Measurements from ENCODE around the gene IRF4.

Gene IRF4

DNA sequence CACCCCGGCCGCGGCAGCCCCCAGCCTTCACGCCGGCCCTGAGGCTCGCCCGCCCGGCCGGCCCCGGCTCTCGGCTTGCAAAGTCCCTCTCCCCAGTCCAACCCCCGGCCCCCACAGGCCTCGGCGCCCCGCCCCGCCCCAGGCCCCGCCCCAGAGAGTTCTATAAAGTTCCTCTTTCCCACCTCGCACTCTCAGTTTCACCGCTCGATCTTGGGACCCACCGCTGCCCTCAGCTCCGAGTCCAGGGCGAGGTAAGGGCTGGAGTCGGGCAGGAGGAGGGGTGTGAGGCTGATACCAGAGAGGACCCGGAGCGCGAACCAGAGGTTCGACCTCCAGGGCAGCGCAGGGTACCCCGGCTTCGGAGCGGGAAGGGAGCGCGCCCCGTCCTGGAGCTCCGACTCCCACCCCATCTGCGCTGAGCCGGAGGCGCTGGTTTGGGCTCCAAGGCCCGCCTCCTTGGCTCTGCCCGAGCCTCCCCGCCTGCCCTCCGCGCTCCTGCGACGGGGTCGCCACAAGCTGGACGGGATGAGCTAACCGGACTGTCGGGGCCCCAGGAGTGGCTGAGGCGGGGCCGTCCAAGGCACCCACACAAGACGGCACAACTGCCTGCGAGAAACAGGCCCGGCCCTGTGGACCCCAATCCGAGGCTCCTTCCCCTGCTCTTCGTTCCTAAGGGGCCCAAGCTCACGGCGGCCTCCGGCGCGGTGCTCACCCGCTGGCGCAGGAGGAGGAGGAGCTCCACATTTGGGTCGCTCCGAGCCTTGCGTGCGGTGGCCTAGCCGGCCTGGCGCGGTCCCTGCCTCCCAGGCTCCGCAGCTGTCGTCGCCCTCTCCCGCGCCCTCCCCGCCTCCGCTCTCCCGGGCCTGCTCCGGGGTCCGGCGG, at the start of gene IRF4:
Gene IRF4 (plus strand): TSS at position 194 of the 882 bp plus-strand sequence. CDS start 1,401 bp downstream, outside the sequence.
- peak in 1 of 2 donors; percentile 81 for DNase-seq (ENCODE audit: low read depth in 1 of 2, low spot score in 1 of 2)

DNA sequence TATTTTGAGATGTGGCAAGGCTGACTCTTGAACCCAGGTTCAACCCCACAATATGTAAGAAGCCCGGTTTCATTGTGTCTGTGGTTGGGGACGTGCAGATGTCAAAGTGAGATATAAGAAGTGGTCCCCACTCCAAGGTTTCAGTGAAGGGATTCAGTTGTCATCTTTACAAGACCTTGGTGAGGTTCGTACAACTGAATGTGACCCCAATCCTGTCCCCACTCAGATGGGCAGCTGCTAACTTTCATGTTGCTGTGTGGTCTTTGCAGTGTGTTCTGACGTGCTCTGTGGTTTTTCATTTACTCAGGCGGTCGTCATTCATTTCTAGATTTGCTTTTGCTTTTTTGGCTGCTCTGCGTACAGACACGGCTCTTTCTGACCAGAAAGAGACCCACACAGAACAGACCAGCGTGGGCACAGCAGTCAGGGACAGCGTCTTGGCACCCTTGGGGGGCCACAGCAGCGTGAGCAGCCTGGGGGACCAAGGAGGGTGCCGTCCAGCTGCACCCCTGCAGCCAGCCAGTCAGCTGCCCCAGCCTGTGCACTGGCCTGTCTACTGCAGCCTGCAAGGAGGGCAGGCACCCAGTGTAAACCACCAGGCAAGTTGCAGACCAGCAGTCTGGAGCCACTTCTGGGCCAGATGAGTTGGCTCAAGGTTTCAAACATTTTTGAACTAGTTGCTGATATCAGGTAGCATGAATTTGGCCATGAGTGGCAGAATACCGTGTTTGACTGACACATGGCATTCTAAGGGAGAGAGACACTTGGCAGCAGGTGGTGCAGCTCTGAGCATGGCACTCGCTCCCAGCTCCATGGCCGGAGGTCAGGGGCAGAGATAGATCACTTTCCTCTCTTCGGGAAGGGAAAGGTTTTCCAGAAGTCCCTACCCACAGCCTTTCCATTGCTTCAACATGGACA, 49.4 kb upstream of the IRF4 start:
- DNase-seq (ENCODE audit: low read depth in 1 of 2, low spot score in 1 of 2) = no peak

DNA sequence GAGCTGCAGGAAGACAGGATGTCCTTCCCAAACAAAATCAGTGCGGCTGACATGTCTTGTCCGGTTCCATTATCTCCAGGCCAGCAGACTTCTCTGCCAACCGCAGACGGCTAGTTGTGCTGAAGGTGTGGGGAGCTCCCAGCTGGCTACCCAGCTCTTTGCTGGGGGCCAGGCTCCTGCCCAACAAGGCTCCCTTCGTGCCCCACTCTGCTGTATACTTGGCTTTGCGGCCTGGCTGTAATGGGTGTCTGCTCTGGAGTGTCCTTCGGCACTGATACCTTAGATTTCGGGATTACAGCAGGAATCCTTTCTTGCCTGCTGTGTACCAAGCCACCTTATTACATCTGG, 48.7 kb upstream of the IRF4 start:
- no peak for DNase-seq (ENCODE audit: low read depth in 1 of 2, low spot score in 1 of 2)

DNA sequence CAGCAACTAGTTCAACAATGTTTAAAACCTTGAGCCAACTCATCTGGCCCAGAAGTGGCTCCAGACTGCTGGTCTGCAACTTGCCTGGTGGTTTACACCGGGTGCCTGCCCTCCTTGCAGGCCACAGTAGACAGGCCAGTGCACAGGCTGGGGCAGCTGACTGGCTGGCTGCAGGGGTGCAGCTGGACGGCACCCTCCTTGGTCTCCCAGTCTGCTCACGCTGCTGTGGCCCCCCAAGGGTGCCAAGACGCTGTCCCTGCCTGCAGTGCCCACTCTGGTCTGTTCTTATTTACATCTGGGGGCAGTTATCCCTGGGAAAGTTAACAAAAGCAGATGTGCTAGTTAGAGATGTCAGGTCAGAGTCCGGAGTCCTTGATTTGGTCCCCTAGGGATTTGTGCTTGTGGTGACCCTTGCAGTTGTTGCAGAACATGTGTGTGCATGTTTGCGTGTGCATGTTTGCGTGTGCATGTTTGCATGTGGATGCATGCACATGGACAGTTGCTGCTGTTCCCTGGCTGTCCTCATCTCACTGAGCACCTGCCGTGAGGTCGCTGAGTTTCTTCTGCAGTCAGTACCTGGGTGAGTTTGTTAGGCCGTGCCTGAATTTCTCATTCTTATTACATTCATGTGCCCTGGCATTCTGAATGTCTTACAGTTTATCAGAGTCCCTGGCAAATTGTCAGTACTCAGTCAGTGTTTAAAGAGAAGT, 48.2 kb upstream of the IRF4 start:
- no peak for DNase-seq (ENCODE audit: low read depth in 1 of 2, low spot score in 1 of 2)

- no peak for DNase-seq (ENCODE audit: low read depth in 1 of 2, low spot score in 1 of 2)
Measured at GRCh38 chr6:343960-344815, 47.4 kb upstream of the IRF4 start.

- no peak for DNase-seq (ENCODE audit: low read depth in 1 of 2, low spot score in 1 of 2)
Measured at GRCh38 chr6:344816-345340, 46.7 kb upstream of the IRF4 start.

GRCh38 chr6:345747-346385, 45.7 kb upstream of the IRF4 start:
- no peak for DNase-seq (ENCODE audit: low read depth in 1 of 2, low spot score in 1 of 2)

- DNase-seq (ENCODE audit: low read depth in 1 of 2, low spot score in 1 of 2) = no peak
Measured at GRCh38 chr6:346386-347030, 45.0 kb upstream of the IRF4 start.

DNA sequence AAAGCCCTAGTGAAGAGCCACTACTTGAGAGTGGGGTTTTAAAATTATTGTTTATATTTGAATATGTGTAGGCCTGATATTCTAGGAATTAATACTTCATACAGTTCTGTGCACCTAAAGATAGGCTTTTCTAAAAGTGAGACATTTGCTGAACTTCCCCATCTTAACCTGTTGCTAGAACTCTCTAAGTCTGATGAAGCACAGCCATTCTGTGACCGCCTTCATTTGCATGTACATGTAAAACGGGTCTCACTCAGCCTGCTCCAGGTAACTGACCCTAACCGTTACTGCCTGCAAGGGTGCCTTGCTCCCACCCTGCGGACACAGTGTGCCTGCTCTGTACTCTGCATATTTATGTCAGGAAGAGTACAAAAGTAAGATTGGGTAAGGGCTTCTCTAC, 44.3 kb upstream of the IRF4 start:
- DNase-seq (ENCODE audit: low read depth in 1 of 2, low spot score in 1 of 2) = no peak

DNA sequence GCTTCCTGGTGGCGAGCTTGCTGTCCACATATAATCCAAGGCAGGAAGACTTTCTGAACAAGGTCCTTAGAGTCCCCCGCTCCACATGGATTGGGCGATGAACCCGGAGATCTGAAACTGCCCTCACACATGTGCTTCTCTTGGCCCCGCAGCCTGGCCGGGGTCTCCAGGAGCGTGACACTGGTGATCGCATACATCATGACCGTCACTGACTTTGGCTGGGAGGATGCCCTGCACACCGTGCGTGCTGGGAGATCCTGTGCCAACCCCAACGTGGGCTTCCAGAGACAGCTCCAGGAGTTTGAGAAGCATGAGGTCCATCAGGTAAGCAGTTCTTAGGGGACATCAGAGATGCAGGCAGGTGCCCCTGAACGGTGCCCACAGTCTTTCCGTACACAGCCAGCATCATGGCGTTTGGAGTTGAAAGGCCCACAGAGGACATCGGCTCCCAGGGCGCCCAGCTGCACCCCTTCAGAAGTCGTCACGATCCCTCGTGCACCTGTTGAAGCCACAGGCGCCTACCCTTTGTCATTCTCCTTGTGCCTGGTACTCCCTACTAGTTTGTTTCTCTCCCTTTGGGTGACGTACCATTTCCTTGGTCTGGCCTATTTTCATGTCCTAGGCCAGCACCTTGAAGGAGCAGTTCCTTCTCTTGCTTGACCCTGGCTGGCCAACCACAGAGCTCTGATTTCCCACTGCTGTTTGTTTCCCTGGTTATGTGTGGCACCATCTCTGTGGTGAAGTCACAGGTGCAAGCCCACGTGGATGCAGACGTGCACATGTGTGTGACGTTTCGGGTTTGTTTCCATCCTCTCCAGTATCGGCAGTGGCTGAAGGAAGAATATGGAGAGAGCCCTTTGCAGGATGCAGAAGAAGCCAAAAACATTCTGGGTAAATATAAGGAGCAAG, 43.3 kb upstream of the IRF4 start:
- no peak for DNase-seq (ENCODE audit: low read depth in 1 of 2, low spot score in 1 of 2)

DNA sequence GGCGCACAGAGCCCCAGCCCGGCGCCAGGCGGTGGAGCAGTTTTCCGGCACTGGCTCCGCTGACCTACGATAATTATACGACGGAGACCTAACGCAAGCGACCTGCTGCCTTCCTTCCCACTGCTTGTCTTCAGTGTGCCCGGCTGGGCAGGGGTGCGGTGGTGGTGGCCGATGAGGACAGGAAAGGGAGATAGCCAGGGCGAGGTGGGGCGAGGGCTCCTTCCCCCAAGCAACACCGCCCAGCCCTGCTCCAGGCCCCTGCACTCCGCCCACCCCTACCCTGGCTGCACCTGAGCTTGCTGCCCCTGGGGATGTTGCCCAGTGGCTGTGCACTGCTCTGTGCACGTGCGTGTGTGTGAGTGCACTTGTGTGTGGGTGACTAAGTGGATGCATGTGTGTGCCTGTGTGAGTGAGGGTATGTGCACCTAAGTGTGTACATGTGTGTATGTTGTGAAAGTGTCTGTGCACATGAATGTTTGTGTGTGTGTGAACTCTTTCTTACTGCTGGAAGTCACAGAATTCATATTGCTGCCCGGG, 42.6 kb upstream of the IRF4 start:
- DNase-seq (ENCODE audit: low read depth in 1 of 2, low spot score in 1 of 2) = no peak

- no peak for DNase-seq (ENCODE audit: low read depth in 1 of 2, low spot score in 1 of 2)
Measured at GRCh38 chr6:349491-349921, 42.0 kb upstream of the IRF4 start.

GRCh38 chr6:350371-350770, 41.2 kb upstream of the IRF4 start:
- DNase-seq (ENCODE audit: low read depth in 1 of 2, low spot score in 1 of 2) = no peak

DNA sequence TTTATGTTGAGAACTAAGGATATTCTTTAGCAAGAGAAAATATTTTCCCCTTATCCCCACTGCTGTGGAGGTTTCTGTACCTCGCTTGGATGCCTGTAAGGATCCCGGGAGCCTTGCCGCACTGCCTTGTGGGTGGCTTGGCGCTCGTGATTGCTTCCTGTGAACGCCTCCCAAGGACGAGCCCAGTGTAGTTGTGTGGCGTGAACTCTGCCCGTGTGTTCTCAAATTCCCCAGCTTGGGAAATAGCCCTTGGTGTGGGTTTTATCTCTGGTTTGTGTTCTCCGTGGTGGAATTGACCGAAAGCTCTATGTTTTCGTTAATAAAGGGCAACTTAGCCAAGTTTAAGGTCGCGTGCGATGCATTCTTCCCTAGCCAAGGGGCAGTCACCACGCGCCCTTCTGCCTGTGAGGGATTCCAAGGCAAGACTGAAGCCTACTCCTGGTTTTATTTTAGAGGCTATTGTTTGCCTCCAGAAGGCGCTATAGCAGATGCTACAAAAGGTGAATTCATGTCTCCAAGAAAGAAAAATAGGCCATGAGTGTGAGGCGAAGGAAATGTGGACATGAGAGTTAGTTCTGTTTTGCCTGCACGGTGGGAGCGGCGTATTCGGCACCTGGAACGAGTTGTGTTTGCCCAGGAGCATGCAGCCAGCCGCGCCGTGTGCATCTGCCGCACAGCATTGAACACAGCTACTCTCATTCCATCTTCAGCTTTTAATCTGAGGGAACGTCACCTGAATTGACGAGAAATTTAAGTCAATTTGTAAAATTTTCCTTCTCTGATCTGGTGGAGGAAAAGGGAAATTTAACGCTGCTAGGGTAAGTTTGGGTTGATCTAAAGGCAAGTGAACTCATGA, 40.3 kb upstream of the IRF4 start:
- DNase-seq (ENCODE audit: low read depth in 1 of 2, low spot score in 1 of 2) = no peak

DNA sequence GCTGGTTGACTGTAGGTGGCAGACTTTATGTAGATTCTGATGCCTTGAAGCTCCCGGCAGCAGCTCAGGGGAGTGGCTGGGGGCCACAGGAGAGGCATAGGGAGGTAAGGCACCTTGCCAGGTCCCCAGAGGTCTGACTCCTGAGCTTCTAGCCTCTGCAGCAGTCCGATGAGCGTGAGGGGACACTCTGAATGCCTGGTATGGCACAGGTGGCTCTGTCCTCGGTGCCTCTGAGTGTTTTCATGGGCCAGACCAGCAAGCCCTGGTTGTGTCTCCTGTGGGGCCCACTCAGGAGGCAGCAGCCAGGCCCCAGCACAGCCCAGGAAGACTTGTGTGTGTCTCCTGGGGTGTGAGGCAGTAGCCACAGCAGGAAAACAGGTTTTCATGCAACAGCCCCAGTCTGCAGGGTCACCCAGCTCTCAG, 39.7 kb upstream of the IRF4 start:
- DNase-seq (ENCODE audit: low read depth in 1 of 2, low spot score in 1 of 2) = no peak

DNA sequence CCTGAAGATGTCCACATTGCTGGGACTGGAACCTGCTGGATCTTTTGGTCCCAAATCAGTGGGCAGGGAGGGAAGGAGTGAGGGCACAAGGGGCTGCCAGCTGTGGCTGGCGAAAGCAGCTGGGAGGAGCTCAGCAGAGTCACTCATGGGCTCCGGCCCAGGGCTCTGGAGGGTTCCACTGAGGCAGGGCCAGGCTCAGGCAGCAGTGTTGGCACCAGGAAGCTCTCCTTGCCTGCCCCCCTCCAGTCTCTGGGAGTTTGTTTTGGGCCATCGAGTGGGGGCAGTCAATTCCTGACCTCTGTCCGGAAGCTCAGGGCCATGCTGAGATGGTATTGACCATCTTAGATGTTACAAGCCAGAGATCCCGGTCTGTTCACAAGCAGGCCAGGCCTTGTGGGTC, 39.1 kb upstream of the IRF4 start:
- DNase-seq (ENCODE audit: low read depth in 1 of 2, low spot score in 1 of 2) = no peak

DNA sequence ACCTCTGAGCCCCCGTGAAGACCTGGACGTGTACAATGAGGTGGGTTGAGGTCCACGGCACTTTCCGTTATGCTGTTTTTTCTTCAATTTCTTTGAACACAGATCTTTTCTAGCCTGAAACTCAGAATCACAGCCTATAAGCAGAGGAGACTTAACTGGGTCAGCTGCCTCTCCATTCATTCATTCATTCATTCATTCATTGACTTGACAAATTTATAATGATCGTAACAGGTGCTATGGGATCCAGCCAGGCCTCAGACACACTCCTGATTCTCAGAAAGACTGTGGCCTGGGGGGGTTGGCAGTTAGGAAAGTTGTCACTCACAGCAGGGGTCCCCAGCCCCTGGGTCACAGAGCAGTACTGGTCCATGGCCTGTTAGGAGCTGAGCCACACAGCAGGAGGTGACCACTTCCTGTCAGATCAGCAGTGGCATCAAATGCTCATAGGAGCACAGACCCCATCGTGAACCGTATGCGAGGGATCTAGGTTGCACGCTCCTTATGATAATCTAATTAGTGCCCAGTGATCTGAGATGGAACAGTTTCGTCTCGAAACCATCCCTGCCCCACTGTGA, 38.6 kb upstream of the IRF4 start:
- no peak for DNase-seq (ENCODE audit: low read depth in 1 of 2, low spot score in 1 of 2)
